Stimulated activated CD8-positive, alpha-beta memory T cell treated with anti-CD3 and anti-CD28 coated beads, Interleukin-7, amount 100 ng/mL, for 48 hours (primary cell): Measurements from ENCODE around the gene ID3.

Experiments
- DNase-seq, 2 donors: peaks; one replicate each; pipeline ENCODE4 v3.0.0-alpha.2; 2020; ENCODE audit warnings: low read depth in 1 of 2; ENCODE audit errors: extremely low read depth in 1 of 2

ID3 gene

GRCh38 chr1:23528250-23528978, 30.9 kb downstream of the ID3 start:
- peak; percentile 71 to 76 for DNase-seq

- DNase-seq: no peak
Observed at GRCh38 chr1:23527900-23528249, 31.4 kb downstream of the ID3 start.

DNA sequence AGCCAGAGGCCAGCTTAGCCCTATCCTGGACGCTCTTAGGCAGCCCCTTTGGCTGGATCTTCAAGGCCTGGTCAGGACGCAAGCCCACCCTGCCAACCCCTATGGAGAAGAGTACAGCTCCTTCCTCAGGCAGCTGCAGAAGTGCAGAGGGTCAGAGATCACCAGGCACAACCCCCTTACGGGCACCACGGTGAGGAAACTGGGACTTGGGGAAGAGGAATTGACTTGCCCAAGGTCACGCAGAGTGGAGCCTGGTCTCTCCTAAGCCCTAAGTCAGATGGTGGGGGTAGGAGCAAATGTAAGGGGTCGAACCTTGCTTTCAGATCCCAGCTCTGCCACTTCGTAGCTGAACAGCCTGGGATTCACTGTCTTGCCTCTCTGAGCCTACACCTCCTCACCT, 31.9 kb downstream of the ID3 start:
- DNase-seq: no peak

- DNase-seq: no peak
Observed at GRCh38 chr1:23526329-23527041, 32.8 kb downstream of the ID3 start.

GRCh38 chr1:23525558-23526250, 33.6 kb downstream of the ID3 start:
- no peak for DNase-seq

- DNase-seq: no peak
Observed at GRCh38 chr1:23524716-23525401, 34.4 kb downstream of the ID3 start.

- no peak for DNase-seq
Observed at GRCh38 chr1:23524163-23524562, 35.1 kb downstream of the ID3 start.

DNA sequence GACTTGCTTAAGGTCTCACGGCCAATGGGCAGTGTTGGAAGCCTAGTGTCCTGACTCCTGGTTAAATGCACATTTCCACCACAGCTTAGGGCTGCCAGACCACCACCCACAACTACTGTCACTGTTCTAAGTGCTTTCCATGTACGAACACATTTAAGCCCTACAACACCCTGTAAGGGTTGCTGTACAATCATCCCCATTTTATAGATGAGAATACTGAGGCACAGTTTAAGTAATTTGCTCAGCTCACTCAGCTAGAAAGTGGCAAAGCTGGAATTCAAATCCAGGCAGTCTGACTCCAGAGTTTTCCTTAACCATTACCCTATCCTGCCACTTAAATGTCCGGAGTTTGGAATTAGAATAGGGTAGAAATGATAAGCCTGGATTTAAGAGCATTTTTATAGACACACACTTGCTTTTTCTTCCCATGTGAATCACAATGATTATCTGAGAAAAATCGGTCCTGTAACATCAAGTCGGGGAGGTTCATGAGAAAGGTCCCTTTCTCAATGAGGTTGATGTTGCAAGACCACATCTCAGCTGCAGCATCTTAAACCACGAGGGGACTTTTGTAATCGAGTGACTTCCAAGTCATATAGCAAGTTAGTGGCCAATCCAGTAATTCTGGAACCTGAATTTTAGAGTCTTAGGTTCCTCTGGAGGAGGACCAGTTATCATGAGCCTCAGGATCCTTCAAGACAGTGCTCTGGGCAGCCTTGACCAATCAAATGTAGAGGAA, 36.9 kb downstream of the ID3 start:
- no peak for DNase-seq

GRCh38 chr1:23521588-23521987, 37.7 kb downstream of the ID3 start:
- DNase-seq: no peak

DNA sequence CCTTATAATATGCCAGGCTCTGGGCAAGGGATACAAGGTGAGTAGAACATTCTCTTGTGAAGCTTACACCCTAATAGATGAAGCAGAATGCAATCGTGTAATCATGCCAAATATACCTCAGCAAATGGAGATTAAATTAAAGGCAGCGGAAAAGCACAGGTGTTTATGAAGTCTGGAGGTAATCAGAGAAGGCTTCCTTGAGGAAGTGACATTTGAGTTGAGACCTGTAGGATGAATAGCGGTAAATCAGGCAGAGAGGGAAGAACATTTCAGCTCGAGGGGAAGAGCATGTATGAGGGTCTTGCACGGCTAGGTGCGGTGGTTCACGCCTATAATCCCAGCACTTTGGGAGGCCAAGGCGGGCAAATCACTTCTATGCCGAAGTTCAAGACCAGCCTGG, 41.7 kb downstream of the ID3 start:
- no peak for DNase-seq

DNA sequence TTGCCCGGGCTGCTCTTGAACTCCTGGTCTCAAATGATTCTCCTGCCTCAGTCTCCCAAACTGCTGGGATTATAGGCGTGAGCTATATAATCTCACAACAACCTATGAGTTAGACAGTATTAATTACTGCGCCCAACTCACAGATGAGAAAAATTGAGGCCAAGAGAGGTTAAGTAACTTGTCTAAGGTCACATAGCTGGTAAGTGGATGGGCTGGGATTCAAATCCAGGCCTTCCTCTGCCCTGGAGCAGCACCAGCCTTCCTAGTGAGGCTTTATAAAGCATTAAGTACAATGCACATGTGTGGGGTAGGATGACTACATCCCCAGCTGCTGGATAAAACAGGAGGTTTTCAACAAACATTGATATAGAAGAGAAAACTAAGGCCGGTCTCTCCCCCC, 43.4 kb downstream of the ID3 start:
- no peak for DNase-seq

- DNase-seq: no peak
Observed at GRCh38 chr1:23514111-23514679, 45.1 kb downstream of the ID3 start.

GRCh38 chr1:23509896-23510295, 49.4 kb downstream of the ID3 start:
- DNase-seq: no peak
